AG10803 (cell line): ENCODE results near the gene NFATC2.

Experiments used
- DNase-seq: peaks from one replicate; pipeline ENCODE4 v3.0.0; 2010; ENCODE audit warnings: low read depth
- H3K4me3 ChIP-seq: 2 replicates; pipeline ENCODE4 v1.5.1; 2011; ENCODE audit warnings: mild to moderate bottlenecking, low read length, control low read depth
- TF ChIP-seq, protein P1 (sequence below): conservative IDR thresholded peaks from 2 replicates; pipeline ENCODE4 v1.5.1; 2011; ENCODE audit warnings: mild to moderate bottlenecking, low read length, control low read depth, inconsistent platforms

NFATC2 gene

DNA sequence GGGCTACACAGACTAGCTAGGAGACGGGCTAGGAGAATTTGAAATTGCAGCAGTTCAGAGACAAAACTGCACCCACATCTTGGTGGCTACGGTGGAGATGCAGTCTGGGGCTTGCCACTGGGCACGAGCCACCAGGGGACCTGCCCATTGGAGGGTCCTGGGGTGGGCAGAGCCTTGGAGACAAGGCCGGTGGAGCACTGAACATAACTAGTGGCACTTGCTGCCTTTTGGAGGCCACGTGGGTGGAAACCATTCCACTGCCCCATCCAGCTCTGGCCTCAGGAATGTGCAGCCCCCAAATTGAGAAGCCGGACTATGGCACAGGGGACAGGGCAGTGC is 113.4 kb downstream of the NFATC2 start:
- H3K4me3 ChIP-seq = no peak overlapping the region
- no peak for DNase-seq
- TF ChIP-seq, protein P1, sequence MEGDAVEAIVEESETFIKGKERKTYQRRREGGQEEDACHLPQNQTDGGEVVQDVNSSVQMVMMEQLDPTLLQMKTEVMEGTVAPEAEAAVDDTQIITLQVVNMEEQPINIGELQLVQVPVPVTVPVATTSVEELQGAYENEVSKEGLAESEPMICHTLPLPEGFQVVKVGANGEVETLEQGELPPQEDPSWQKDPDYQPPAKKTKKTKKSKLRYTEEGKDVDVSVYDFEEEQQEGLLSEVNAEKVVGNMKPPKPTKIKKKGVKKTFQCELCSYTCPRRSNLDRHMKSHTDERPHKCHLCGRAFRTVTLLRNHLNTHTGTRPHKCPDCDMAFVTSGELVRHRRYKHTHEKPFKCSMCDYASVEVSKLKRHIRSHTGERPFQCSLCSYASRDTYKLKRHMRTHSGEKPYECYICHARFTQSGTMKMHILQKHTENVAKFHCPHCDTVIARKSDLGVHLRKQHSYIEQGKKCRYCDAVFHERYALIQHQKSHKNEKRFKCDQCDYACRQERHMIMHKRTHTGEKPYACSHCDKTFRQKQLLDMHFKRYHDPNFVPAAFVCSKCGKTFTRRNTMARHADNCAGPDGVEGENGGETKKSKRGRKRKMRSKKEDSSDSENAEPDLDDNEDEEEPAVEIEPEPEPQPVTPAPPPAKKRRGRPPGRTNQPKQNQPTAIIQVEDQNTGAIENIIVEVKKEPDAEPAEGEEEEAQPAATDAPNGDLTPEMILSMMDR = no peak

DNA sequence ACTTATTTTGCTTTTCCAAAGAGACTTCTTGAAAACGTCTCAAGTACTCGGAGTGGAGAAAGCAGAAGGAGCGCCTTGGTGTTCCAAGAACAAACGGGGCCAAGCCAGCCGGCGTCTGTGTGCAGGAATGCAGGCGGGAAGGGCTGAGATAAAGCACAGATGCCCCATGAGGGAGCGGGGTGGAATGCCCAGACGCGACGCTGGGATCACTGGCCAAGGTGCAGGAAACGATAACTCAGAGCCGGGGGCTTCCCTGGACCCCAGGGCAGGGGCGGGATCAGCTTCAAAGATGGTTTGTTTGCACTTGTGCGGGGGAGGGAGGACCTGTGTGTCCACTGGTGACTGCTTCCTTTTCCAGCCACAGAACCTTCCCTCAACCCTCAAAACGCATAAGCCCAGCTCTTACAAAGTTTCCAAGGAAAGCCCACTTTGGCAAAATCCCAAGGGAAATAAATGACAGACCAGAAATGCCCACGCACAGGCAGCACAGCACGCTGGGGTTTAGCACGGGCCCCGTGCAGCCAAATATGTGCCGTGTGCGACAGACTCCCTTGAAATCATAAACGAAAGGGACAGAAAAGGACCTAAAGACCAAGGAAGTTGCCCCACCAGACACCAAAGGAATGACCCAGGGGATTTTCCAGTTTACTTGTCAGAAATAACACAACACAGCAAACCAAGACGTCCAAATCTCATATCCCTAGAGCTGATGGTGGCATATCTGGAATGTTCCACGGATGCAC is 113.9 kb downstream of the NFATC2 start:
- TF ChIP-seq, protein P1 = no peak
- no peak overlapping the region for H3K4me3 ChIP-seq
- DNase-seq = peak; percentile 52

DNA sequence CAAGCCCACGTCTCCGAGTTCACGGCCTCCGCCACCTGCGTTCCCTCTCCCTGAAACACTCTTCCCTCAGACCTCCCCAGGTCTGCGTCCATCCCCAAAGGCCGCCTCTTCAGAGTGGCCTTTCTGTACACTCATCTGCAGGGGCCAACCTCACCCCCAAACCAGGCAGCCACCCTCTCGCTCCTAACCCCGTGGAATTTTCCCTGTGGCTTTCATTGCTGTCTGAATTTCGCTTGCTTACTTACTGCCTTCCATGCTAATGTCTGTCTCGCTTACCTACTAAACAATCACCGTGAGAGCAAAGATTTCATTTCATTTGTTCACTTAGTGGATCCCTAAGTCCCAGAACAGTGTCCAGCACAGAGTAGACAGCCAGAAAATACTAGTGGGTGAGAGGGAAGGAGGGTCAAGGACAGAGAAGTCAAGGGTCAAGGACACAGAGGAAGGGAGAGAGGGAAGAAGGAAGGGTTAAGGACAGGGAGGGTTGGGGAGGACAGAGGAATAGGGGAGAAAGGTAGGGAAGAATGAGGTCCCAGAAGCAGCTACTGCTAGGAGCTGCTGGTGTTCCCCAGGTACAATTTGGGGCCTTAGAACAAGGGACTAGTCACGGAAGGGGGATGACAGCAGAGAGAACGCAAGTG is 114.7 kb downstream of the NFATC2 start:
- TF ChIP-seq, protein P1 = no peak
- DNase-seq = no peak
- no peak overlapping the region for H3K4me3 ChIP-seq

DNA sequence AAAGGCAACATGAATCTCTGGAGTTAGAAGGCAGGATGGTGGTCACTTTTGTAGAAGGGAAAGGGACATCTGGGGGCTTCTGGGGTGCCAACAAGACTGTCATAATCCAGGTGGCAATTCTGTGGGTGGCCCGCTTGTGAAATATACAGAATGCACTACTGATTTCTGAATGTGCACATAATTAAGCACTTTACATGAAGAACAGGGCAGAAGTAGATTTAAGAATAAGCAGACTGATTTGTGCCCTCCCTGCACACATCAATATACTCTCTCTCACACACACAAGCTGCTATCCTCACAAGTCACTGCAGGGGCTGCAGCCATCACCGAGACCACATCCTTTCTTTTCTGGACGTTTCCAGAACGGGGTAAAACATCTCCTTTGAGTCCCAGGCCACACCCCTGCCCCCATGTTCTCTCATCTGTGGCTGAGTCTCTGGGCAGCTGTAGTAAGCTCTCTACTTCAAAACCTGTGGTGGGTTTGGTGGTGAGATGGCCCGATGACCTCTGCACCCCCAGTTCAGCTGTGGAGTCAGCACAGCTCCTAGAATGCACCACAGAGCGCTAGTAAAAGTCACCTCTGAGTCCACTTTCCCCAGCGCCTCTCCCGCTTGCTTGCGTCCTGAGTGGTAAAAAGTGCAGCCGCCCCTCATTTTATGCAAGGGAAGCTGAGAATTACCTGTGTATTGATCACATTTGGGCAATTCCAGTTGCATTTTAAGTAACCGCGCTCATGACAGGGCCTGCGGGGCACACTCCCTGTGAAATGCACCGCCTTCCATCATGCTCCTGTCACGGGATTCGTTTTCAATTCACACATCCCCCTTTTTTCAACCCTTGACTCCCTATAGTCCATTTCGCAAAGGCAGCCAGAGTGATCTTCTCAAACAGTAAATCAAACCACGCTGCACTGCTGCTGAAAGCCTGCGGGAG is 115.5 kb downstream of the NFATC2 start:
- TF ChIP-seq, protein P1 = no peak
- no peak for DNase-seq
- H3K4me3 ChIP-seq = no peak overlapping the region

DNA sequence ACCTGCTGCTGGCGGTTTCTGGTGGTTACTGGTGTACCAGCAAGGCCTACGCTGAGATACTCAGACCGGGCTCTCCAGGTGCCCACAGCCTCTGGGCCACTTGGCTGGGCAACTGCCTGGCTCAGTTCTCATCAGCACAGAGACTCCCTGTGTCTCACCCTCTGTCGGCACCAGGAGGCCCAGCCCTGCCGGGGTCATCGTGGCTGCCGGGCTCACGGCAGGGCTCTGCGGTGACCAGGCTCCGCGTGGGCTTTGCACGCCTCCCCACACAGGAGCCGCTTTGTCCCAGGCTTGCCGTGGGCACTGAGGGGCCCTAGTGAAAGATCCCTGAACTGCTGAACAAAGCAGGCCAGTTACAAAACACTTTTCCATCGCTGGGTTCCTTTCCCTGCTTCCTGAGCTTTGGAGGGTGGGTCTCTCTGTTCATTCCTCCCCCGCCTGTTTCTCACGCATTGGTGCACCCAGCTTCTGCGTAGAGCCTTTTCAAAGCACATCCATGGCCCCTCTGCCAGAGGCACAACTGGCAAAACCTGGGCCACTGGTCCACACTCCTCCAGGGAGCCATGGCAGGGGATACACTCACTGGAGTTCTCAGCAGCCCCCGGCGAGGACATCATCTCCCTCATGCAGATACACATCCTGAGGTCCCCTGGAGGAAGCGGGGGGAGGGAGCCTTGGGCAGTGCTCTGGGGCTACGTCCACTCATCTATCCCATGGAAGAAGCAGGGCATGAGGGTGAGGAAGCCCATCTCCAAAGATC is 117.0 kb downstream of the NFATC2 start:
- H3K4me3 ChIP-seq = no peak overlapping the region
- DNase-seq = no peak
- TF ChIP-seq, protein P1 = no peak

DNA sequence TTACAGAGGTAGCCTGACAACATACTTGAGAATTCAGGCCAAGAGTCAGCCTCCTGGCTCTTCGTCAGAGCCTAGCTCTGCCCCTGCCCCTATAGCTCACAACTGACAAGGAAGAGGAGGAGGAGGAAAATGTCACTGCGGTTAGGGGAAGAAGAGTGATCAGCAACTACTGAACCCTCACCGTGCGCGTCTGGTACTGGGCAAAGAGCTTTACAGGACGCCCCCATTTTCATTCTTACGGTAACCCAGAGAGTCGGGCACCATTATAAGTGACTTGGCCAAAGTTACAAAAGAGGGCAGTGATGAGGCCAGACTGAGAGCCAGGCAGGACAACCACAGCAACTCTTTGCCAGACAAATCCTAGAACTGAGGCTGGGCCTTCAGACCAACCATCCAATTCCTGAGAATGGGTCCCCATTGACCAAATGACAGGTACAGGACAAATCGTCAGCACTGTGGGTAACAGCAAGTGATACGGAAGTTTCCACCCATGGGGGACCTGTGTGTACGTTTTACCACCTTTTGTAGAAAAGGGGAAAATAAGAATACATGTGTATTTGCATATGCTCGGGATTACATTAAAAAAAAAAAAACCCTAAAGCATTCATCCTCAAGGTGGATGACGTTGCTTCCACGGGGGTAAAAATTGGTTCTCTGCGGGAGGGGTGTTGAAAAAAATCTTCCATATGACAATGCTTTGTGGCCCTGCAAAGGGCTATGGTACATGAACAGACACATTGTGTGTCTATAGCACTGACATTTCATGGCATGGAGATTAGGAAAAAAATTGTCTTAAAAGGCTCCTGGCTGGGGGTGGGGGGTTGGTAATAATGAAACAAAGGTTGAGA is 118.0 kb downstream of the NFATC2 start:
- DNase-seq = no peak
- no peak overlapping the region for H3K4me3 ChIP-seq
- TF ChIP-seq, protein P1 = no peak
